Measurements from ENCODE around the gene USP28. TPM values are rescaled to one million over a fixed set of nuclear protein-coding genes. Genes with fewer than 3 reads are reported as not detected.
A peak's percentile ranks its signal among the peaks of the same experiment; 100 is the strongest.
"Not testable (repeated sequence)": the region's sequence is repeated elsewhere in the genome, so short reads cannot be mapped to it uniquely, and the experiment has no call there.

Gene USP28, protein sequence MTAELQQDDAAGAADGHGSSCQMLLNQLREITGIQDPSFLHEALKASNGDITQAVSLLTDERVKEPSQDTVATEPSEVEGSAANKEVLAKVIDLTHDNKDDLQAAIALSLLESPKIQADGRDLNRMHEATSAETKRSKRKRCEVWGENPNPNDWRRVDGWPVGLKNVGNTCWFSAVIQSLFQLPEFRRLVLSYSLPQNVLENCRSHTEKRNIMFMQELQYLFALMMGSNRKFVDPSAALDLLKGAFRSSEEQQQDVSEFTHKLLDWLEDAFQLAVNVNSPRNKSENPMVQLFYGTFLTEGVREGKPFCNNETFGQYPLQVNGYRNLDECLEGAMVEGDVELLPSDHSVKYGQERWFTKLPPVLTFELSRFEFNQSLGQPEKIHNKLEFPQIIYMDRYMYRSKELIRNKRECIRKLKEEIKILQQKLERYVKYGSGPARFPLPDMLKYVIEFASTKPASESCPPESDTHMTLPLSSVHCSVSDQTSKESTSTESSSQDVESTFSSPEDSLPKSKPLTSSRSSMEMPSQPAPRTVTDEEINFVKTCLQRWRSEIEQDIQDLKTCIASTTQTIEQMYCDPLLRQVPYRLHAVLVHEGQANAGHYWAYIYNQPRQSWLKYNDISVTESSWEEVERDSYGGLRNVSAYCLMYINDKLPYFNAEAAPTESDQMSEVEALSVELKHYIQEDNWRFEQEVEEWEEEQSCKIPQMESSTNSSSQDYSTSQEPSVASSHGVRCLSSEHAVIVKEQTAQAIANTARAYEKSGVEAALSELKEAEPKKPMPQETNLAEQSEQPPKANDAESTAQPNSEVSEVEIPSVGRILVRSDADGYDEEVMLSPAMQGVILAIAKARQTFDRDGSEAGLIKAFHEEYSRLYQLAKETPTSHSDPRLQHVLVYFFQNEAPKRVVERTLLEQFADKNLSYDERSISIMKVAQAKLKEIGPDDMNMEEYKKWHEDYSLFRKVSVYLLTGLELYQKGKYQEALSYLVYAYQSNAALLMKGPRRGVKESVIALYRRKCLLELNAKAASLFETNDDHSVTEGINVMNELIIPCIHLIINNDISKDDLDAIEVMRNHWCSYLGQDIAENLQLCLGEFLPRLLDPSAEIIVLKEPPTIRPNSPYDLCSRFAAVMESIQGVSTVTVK
- total RNA-seq (ENCODE audit: low replicate concordance), result 14.2 and 15.1 TPM in 2 replicates

DNA sequence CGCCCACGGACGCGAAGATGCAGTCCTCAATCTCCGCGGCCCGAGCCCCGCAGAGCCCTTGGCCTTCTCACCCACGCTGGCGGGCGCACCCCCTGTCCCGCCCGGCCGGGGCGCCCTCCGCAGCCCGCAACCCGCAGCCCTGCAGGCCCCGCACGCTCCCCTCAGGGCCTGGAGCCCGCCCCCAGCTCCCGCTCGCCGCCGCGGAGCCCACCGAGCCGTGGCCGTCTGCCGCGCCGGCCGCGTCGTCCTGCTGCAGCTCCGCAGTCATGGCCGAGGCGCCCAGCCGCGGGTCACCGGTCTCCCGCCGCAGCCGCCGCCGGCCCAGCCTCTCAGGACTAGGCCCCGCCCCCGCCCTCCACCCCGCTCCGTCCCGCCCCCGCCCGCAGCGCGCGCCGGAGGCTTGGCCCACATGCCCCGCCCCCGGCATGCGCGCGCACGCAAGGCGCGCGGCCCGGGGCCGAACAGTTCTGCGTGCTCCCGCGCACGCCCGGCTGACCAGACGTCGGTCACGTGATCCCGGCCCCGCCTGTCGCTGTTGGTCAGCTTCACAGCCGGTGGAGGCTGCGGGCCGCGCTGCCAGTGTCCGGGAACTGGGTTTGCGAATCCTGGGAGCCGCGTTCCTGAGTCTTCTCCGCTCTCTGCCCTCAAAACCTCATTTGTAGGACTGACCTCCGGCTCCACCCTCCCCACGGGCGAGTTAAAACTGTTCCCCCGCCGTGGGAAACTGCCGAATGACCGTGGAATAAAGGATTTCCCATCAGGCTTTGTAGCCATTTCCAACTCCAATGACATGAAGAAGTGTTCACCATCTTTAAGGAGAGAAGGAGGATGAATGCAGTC lies at the start of gene USP28:
Gene USP28, minus strand, starts transcription at position 339 of the 840 bp plus-strand sequence. Its CDS starts 71 bp downstream, at position 268.
- H2AFZ ChIP-seq (replicated peaks), result peak within 1 kb of the TSS; percentile 97
- H3K27ac Mint-ChIP-seq, result peak within 1 kb of the TSS; percentile 100
- DNase-seq (ENCODE audit: low spot score), result peak; percentile 99
- H3K4me3 ChIP-seq, result peak within 1 kb of the TSS; percentile 59
- H3K4me3 Mint-ChIP-seq, result peak within 1 kb of the TSS; percentile 98
- H3K4me1 ChIP-seq, result peaks cover 44% of the 10 kb centered on the region
- H4K20me1 ChIP-seq (ENCODE audit: low read depth), result peaks cover 11% of the 10 kb centered on the region
- peak within 1 kb of the TSS; percentile 93 for H3K4me2 ChIP-seq
- peaks cover 8% of the 10 kb centered on the region for H3K36me3 Mint-ChIP-seq
- H3K27me3 ChIP-seq, result peaks cover 24% of the 10 kb centered on the region
- no peaks in the 10 kb centered on the region for H3K9me3 ChIP-seq (ENCODE audit: low read depth)
- peaks cover 11% of the 10 kb centered on the region for H3K9me3 Mint-ChIP-seq
- H3K36me3 ChIP-seq, result no peaks in the 10 kb centered on the region
- H3K27ac ChIP-seq, result peak within 1 kb of the TSS; percentile 64
- peaks cover 26% of the 10 kb centered on the region for H3K79me2 ChIP-seq (ENCODE audit: low read depth)
- TF ChIP-seq EZH2 (IDR thresholded peaks at IDR 0.05), result no peak
- peak; percentile 4 for TF ChIP-seq EZH2phosphoT487 (IDR thresholded peaks at IDR 0.05)
- H3K9ac ChIP-seq, result no peak within 1 kb of the TSS
- peaks cover 29% of the 10 kb centered on the region for H3F3A ChIP-seq (ENCODE audit: low read depth)
- H3K4me1 Mint-ChIP-seq, result peaks cover 53% of the 10 kb centered on the region
- peaks cover 4% of the 10 kb centered on the region for H3K27me3 Mint-ChIP-seq (ENCODE audit: insufficient read depth, low read depth)

DNA sequence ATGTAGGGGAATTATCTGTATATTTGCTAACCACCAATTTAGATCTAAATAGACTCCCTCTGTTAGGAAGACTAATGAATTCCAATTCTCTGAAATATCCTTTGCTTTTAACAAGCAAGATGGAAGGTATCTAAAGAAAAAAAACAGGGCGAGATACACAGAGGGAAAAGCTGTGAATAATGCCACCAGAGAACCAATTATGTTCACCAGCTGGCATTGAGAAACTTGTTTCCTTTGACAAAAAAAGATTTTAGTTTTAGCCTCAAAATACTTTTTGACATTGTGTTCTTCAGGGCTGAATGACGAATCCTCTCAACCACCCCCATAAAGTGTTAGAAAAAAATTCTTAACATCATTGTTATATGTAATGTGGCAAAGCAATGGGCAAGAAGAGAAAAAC lies 48.2 kb upstream of the USP28 start:
- no peak overlapping the region for H3K27ac ChIP-seq

DNA sequence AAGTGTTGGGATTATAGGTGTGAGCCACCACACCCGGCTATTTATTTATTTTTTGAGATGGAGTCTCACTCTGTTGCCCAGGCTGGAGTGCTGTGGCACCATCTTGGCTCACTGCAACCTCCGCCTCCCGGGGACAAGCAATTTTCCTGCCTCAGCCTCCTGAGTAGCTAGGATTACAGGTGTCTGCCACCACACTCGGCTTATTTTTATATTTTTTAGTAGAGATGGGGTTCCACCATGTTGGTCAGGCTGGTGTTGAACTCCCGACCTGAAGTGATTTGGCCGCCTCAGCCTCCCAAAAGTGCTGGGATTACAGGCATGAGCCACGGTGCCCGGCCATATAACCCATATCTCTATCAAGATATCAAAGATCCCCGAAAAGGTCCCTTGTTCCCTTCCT lies 36.1 kb upstream of the USP28 start:
- H3K4me3 Mint-ChIP-seq; H3K27me3 Mint-ChIP-seq (ENCODE audit: insufficient read depth, low read depth); H3K27ac Mint-ChIP-seq: not testable (repeated sequence)

More for the DNA sequence above, 48.2 kb upstream of the USP28 start:
- no peak for TF ChIP-seq EZH2 (IDR thresholded peaks at IDR 0.05)
- TF ChIP-seq, protein P1, sequence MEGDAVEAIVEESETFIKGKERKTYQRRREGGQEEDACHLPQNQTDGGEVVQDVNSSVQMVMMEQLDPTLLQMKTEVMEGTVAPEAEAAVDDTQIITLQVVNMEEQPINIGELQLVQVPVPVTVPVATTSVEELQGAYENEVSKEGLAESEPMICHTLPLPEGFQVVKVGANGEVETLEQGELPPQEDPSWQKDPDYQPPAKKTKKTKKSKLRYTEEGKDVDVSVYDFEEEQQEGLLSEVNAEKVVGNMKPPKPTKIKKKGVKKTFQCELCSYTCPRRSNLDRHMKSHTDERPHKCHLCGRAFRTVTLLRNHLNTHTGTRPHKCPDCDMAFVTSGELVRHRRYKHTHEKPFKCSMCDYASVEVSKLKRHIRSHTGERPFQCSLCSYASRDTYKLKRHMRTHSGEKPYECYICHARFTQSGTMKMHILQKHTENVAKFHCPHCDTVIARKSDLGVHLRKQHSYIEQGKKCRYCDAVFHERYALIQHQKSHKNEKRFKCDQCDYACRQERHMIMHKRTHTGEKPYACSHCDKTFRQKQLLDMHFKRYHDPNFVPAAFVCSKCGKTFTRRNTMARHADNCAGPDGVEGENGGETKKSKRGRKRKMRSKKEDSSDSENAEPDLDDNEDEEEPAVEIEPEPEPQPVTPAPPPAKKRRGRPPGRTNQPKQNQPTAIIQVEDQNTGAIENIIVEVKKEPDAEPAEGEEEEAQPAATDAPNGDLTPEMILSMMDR (IDR thresholded peaks at IDR 0.05), result no peak
- TF ChIP-seq EZH2phosphoT487 (IDR thresholded peaks at IDR 0.05), result no peak
- DNase-seq (ENCODE audit: low spot score), result no peak
- Mint-ChIP-seq H3K27ac (no peak overlapping the region), H3K4me3 (no peak overlapping the region), H3K36me3 (no peaks in the 10 kb centered on the region), H3K27me3 (ENCODE audit: insufficient read depth, low read depth) (no peaks in the 10 kb centered on the region), H3K9me3 (no peaks in the 10 kb centered on the region), H3K4me1 (no peaks in the 10 kb centered on the region)
- no peaks in the 10 kb centered on the region for H3K79me2 ChIP-seq (ENCODE audit: low read depth)
- no peaks in the 10 kb centered on the region for H4K20me1 ChIP-seq (ENCODE audit: low read depth)
- H3K9me3 ChIP-seq (ENCODE audit: low read depth), result no peaks in the 10 kb centered on the region
- no peak overlapping the region for H3K9ac ChIP-seq
- peak overlapping the region; percentile 1 for H3K4me2 ChIP-seq
- H3K4me3 ChIP-seq, result no peak overlapping the region
- H3F3A ChIP-seq (ENCODE audit: low read depth), result no peaks in the 10 kb centered on the region
- H3K4me1 ChIP-seq, result peaks cover 9% of the 10 kb centered on the region
- no peaks in the 10 kb centered on the region for H3K36me3 ChIP-seq
- no peak overlapping the region for H2AFZ ChIP-seq (replicated peaks)
- no peaks in the 10 kb centered on the region for H3K27me3 ChIP-seq

More for the DNA sequence above, 36.1 kb upstream of the USP28 start:
- not testable (repeated sequence) for DNase-seq (ENCODE audit: low spot score); H3K4me3 ChIP-seq; H3K9ac ChIP-seq; H3K36me3 Mint-ChIP-seq; H3K36me3 ChIP-seq; H3K9me3 Mint-ChIP-seq; H3K27ac ChIP-seq; H2AFZ ChIP-seq (replicated peaks); H3K4me2 ChIP-seq; H3K27me3 ChIP-seq; H3K9me3 ChIP-seq (ENCODE audit: low read depth); H3F3A ChIP-seq (ENCODE audit: low read depth); H3K4me1 Mint-ChIP-seq; H3K4me1 ChIP-seq; H4K20me1 ChIP-seq (ENCODE audit: low read depth); H3K79me2 ChIP-seq (ENCODE audit: low read depth)
